WI38 (cell line): ENCODE results near the gene PDE4B.

ENCODE experiments used
- H3K4me3 ChIP-seq: 2 replicates; pipeline ENCODE4 v1.5.1; 2011; ENCODE audit warnings: low read depth, mild to moderate bottlenecking, control low read depth, low read length
- TF ChIP-seq, protein P1 (sequence below): IDR thresholded peaks from 2 replicates; pipeline ENCODE4 v1.5.1; 2012; ENCODE audit warnings: low read depth, mild to moderate bottlenecking, control low read depth, low read length

PDE4B gene

GRCh38 chr1:66197785-66198184 is 405.1 kb downstream of the PDE4B start:
- H3K4me3 ChIP-seq, result no peak overlapping the region
- TF ChIP-seq, protein P1, sequence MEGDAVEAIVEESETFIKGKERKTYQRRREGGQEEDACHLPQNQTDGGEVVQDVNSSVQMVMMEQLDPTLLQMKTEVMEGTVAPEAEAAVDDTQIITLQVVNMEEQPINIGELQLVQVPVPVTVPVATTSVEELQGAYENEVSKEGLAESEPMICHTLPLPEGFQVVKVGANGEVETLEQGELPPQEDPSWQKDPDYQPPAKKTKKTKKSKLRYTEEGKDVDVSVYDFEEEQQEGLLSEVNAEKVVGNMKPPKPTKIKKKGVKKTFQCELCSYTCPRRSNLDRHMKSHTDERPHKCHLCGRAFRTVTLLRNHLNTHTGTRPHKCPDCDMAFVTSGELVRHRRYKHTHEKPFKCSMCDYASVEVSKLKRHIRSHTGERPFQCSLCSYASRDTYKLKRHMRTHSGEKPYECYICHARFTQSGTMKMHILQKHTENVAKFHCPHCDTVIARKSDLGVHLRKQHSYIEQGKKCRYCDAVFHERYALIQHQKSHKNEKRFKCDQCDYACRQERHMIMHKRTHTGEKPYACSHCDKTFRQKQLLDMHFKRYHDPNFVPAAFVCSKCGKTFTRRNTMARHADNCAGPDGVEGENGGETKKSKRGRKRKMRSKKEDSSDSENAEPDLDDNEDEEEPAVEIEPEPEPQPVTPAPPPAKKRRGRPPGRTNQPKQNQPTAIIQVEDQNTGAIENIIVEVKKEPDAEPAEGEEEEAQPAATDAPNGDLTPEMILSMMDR, result no peak

DNA sequence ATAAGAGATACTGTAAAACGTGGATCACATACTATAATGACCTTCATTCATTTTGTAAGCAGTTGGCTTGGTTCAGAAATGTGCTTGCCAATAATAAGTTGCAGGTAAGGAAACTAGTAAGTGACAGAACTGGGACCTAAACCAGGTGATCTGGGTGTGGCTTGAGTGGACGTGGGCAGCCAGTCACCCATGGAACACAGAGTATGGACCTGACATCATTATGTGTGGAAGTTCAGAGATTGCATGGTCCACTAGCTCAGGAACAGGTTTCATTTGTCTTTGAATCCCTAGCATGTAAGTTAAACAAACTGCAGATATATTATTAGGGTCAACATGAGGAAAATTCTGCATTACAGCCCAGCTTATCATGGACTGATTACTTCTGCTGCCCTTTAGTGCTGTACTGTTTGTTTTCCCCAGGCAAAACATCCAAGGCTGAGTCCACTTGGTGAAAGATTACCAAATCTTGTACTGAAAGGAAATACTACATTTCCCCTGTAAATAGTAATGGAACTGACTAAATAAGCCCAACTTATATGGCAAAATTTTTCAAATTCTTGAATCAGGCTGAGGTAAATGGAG is 414.0 kb downstream of the PDE4B start:
- TF ChIP-seq, protein P1, result no peak
- H3K4me3 ChIP-seq, result no peak overlapping the region

- TF ChIP-seq, protein P1, result no peak
- no peak overlapping the region for H3K4me3 ChIP-seq
Observed at GRCh38 chr1:66207484-66207883, 414.8 kb downstream of the PDE4B start.

DNA sequence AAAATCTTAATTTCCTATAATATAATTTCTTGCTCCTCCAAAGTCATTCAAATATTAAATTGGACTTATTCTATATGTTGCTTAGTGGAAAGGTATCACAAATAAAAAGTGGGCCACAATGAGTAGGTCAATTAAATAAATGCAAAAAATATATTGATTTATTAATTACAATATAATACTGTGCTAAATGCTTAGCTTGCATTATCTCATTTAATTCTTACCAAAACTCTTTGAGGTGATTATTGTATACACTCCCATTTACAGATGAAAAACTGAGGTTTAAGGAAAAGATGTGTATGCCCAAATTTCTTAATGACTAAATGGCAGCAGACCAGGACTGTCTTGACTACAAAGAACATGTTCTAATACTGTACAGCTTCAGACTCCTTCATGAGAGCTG is 415.9 kb downstream of the PDE4B start:
- H3K4me3 ChIP-seq, result no peak overlapping the region
- TF ChIP-seq, protein P1, result no peak

DNA sequence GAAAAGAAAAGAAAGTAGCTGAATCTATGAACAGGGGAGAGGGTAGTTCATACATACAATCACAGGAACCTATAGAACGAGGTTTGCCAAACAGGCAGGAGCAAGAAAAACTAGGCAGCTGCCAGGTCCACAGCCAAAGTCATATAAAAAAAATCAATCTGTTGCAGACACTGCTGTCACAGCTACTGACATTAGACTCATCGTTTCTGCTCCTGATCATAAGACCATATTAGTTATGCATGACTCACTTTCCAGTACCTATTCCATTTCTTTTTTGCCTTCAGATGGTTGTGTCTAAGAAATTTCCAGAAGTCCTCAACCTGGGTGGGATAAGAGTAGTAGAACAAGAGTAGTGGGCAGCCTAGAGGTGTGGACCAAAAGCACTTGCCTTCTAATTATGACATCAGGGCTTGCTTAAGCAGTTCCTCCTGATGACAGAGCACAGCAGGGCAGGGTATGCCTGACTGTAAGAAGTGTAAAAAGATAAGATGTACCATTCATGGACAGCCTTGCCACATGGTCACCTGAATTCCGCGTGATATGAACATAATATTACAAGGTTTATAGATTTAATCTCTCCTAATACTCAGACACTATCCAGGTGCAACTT is 418.0 kb downstream of the PDE4B start:
- H3K4me3 ChIP-seq, result no peak overlapping the region
- TF ChIP-seq, protein P1, result no peak

GRCh38 chr1:66211521-66211920 is 418.8 kb downstream of the PDE4B start:
- TF ChIP-seq, protein P1, result no peak
- no peak overlapping the region for H3K4me3 ChIP-seq

DNA sequence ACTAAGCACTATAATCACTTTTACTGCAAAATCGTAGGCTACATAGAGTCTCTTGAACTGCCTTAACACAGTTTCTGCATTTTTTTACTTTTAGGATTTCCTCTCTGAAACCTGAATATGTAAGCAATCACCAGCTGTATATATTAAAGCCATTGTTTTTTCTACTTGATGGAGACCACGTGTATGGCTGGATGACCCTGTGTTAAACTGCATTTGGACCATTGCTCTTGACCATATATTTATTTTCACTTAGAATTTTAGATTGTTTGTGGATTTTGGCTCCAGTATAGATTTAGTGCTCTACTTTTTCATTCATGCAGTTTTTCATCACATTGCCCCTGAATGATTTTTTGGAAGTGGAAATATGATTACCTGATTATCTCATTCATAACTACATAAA is 420.8 kb downstream of the PDE4B start:
- TF ChIP-seq, protein P1, result no peak
- H3K4me3 ChIP-seq, result no peak overlapping the region
